GM19238 (cell line): Measurements from ENCODE around the gene TEX10.

Experiments
- DNase-seq: peaks from one replicate; pipeline ENCODE4 v3.0.0; 2011; ENCODE audit warnings: low spot score; ENCODE audit not compliant: insufficient read length

The TEX10 gene

DNA sequence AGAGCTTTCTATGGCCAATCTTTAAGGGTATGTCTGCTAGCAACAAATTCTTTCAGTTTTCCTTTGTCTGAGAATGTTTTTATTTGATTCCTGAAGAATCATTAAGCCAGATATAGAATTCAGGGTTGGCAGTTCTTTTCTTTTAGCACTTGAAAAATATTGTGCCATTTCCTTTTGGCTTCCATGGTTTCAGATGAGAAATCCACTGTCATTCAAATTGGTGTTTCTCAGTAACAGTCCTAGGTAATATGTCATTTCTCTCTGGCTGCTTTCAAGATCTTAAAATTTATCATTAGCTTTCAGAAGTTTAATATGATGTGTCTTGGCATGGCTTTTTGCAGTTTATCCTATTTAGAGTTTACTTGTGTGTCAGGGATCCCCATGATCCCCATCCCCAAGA, 67.7 kb downstream of the TEX10 start:
- DNase-seq, result no peak

DNA sequence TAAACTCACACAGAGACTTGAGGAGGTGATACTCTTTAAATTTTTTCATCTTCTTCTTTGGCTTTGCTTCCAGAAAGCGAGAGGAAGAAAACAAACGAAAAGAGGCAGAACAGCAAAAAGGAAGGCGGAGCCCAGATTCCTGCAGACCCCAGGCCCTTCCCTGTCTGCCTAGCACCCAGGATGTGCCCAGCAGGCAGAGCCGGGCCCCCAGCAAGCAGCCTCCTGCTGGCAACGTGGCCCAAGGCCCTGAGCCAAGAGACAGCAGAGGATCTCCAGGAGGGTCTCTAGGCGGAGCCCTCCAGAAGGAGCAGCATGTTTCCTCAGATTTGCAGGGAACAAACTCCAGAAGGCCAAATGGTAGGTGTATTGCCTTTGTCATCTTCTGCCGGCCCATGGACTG, 68.5 kb downstream of the TEX10 start:
- no peak for DNase-seq

DNA sequence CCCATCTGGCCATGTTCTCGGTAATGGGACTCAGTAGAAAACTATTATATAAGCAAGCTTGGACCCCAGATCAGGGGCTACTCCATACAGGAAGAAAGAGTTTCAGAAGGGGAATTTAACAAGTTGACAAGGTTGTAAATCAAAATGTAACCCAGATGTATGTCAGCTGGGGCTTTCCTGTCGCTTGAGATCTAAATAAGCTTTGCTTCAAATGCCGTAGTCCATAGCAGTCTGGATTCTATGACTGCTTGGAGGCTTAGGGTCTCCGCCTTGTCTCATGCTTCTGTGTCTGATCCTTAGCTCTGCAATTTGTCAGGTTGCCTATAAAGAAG, 70.4 kb downstream of the TEX10 start:
- DNase-seq, result no peak

DNA sequence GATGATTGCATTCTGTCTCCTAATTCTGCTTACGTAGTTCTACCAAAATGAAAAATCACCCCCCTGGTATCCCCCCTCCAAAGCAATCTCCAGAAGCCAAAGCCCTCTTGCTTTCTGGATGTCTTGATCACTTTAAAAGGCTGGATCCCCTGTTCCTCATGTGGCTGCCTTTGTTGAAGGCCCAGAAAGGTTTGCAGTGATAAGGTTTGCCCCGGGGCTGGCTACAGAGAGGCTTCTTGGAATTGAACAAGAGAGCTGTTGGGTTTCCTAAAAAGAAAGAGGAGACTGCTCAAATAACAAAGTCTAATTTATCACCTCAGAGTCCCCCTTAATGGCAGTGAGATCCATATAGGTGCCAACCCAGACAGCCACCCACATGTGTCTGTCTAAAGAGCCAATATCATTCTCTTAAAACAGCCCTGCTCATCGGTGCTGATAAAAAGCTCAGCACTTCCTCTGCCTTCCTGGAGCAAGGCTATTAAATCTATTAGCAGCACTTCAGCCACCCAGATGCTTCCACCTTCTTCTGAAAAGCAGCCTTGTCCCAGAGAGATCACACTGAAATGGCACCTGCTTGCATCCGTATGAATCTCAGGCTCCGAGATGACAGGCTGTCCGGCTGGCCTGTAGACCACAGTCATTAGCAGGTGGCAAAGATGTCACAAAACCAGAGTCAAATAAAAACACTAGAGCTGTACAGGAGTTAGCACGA, 70.9 kb downstream of the TEX10 start:
- DNase-seq, result no peak

DNA sequence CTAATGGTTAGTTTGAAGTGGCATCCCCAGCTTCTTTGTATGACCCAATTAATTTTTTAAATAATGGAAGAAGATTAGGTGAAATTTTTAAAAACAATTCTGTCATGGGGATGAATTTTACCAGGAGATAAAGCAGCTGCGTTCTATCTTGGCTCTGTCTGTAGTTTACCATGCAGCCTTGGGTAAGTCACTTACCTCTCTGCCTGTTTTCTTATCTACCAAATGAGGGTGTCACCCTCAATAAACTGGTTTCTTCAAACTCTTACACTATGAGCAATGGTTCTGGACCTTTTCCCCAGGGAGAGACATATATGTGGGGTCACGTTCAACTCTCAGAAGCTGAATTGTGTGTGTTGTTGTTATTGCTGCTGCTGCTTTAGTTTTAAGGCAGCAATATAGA, 71.7 kb downstream of the TEX10 start:
- no peak for DNase-seq

DNA sequence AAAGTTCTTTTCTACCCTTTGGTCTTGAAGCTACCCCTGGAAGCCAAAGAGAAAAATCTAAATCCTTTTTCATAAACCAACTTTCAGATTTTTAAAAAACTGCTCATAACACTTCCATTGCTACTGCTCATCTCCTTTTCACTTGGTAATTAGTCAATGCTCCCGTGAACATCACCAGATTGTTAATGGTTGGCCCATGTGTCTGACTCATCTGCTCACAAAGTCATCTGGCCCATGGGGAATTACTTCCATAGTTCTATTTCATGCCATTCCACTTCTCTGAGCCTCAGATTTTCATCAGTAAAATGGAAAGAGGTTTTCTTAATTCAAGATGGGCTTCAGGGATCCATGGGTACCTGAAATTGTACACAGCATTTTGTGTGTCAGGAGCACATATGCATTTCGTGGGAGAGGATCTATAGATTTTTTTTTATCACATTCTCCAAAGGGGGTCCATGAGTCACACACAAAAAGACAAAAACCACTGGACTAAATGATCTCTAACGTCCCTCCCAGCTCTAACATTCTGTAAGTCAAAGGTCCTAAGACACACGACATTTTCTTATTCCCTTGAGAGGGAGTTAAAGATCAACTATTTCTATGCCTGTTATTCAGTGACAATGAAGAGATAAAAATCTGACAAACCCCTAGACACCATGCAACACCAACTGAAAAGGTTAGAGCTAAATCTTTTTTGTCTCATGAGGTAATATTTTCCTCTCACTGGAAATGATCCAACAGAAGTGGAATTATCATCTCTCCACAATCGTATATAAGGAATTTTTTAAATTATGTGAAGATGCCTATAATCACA, 75.4 kb downstream of the TEX10 start:
- DNase-seq, result no peak

DNA sequence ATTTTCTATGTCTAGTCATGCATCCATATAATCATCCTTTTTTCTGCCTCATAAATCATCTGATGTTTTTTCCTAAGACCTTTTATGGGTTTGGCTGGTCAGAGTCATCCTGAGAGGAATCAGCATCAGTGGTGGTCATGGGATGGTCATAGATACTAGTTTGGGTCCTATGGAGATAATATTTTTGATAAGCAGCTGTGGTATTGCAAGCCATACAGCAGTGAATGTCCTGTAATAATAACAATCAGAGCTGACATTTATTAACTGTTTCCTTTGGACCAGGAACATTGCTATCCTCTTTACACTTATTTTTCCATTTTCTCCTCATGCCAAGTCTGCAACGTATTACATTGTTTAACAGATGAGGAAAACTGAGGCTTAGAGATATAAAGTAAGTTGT, 83.1 kb downstream of the TEX10 start:
- no peak for DNase-seq

DNA sequence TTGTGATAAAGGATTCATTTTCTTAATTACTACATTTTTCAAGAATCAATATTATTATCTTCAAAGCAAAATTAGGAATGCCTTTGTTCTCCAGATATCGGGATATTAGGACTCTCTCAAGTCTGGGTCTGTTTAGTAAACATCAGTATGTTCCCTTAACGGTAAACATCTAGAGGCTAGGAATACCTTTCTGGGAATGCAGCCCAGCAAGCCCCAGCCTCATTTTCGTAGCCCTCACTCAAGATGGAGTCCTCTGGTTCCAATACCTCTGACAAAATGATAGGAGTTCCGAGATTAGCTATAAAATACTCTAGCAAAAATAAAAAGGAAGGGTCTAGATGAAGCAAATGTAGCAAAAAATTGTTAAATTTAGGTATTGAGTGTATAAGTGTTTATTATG, 84.5 kb downstream of the TEX10 start:
- DNase-seq, result no peak

DNA sequence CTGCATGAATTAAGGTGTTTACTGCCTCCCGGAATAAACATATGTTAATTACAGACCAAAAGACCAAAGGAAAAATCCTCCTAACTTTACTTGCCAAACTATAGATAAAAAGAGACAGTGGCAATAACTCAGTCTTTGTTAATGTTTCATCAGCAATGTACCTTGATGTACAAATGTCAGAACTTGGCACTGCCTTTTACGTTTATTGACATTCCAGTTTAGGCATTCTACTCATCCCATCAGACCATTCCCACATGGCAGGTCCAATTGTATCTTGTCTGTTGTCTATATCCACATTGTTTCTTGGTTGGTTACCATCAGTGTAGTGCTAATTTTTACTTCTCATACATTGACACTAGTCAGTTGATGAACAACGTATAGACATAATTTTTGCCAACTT, 85.5 kb downstream of the TEX10 start:
- no peak for DNase-seq
